ENCODE results near the gene AMPD3. TPM values are rescaled to one million over a fixed set of nuclear protein-coding genes. Genes with fewer than 3 reads are reported as not detected.

Gene AMPD3
- total and polyA plus RNA-seq, 4 donors: 3.8 to 29.0 (median 24.2) TPM

DNA sequence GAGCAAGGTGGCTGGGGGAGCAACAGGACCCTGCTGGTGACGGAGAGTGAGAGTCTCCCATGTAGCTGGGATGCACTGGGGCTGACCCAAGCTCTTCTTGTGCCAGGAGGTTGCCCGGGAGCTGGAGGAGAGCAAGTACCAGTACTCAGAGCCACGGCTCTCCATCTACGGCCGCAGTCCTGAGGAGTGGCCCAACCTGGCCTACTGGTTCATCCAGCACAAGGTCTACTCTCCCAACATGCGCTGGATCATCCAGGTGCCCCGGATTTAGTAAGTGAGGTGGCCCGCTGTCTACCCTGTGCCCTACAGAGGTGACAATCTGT lies 40.4 kb downstream of the AMPD3 start:
- TF ChIP-seq, protein P1, sequence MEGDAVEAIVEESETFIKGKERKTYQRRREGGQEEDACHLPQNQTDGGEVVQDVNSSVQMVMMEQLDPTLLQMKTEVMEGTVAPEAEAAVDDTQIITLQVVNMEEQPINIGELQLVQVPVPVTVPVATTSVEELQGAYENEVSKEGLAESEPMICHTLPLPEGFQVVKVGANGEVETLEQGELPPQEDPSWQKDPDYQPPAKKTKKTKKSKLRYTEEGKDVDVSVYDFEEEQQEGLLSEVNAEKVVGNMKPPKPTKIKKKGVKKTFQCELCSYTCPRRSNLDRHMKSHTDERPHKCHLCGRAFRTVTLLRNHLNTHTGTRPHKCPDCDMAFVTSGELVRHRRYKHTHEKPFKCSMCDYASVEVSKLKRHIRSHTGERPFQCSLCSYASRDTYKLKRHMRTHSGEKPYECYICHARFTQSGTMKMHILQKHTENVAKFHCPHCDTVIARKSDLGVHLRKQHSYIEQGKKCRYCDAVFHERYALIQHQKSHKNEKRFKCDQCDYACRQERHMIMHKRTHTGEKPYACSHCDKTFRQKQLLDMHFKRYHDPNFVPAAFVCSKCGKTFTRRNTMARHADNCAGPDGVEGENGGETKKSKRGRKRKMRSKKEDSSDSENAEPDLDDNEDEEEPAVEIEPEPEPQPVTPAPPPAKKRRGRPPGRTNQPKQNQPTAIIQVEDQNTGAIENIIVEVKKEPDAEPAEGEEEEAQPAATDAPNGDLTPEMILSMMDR (IDR thresholded peaks at IDR 0.05; ENCODE audit: control extremely low read depth, extremely low read depth): no peak
- no peaks in the 10 kb centered on the region for H3K9me3 ChIP-seq (ENCODE audit: control insufficient read depth in 4 of 4, insufficient read depth in 3 of 4, low read length in 3 of 4)
- H3K9ac ChIP-seq (ENCODE audit: insufficient read depth in 1 of 2, low read length in 2 of 2): no peak overlapping the region
- DNase-seq (no peak), ATAC-seq (ENCODE audit: insufficient read depth, low FRiP score) (no peak)
- WGBS, 2 donors: 95% methylated on average over 8 of the region's 8 CpGs
- no peak overlapping the region for H3K27ac ChIP-seq (ENCODE audit: low read depth in 1 of 2, low read length in 1 of 2)
- peaks cover 0 to 35% (median 4%) of the 10 kb centered on the region in 4 donors for H3K36me3 ChIP-seq (ENCODE audit: control insufficient read depth in 4 of 4, insufficient read depth in 4 of 4, low read length in 4 of 4)
- no peaks in the 10 kb centered on the region for H3K27me3 ChIP-seq (ENCODE audit: control insufficient read depth in 3 of 3, insufficient read depth in 3 of 3, low read length in 2 of 3)
- H3K4me1 ChIP-seq (ENCODE audit: control insufficient read depth in 5 of 5, insufficient read depth in 5 of 5, low read length in 5 of 5): peaks cover 0 to 6% (median 3%) of the 10 kb centered on the region in 5 donors
- H3K4me3 ChIP-seq: no peak overlapping the region

DNA sequence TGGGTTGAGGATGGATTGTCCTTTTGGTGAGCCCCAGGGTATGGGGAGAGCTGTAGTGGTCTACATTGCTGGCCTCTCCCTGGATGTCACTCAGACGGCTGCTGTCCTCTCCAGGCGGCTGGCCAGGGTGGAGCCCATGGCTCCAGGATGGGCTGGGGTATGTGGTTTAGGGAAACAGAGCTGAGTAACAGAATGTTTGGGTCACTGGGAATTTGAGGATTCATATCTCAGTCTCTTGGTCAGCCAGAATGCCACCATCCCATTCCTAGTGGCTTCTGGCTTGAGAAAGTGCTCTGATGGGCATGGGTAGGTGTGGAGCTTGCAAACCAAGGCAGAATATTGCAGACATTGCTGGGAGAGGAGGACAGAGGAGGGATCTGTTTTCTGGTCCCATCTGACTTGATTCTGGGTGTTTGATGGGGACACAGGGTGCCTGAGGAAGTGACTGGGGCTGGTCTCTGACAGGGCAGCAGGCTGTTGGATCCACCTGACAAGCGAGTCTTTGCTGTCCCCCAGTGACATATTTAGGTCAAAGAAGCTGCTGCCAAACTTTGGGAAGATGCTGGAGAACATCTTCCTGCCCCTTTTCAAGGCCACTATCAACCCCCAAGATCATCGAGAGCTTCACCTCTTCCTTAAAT lies 41.4 kb downstream of the AMPD3 start:
- H3K9ac ChIP-seq (ENCODE audit: insufficient read depth in 1 of 2, low read length in 2 of 2): no peak overlapping the region
- peaks cover 0 to 5% (median 0%) of the 10 kb centered on the region in 5 donors for H3K4me1 ChIP-seq (ENCODE audit: control insufficient read depth in 5 of 5, insufficient read depth in 5 of 5, low read length in 5 of 5)
- no peaks in the 10 kb centered on the region for H3K27me3 ChIP-seq (ENCODE audit: control insufficient read depth in 3 of 3, insufficient read depth in 3 of 3, low read length in 2 of 3)
- no peaks in the 10 kb centered on the region for H3K9me3 ChIP-seq (ENCODE audit: control insufficient read depth in 4 of 4, insufficient read depth in 3 of 4, low read length in 3 of 4)
- no peak for DNase-seq
- H3K4me3 ChIP-seq: no peak overlapping the region
- 94 to 95% methylated on average over 4 of the region's 4 CpGs for WGBS, 2 donors
- TF ChIP-seq, protein P1 (IDR thresholded peaks at IDR 0.05; ENCODE audit: control extremely low read depth, extremely low read depth): no peak
- H3K36me3 ChIP-seq (ENCODE audit: control insufficient read depth in 4 of 4, insufficient read depth in 4 of 4, low read length in 4 of 4): peaks cover 0 to 41% (median 4%) of the 10 kb centered on the region in 4 donors
- ATAC-seq (ENCODE audit: insufficient read depth, low FRiP score): no peak
- no peak overlapping the region for H3K27ac ChIP-seq (ENCODE audit: low read depth in 1 of 2, low read length in 1 of 2)

DNA sequence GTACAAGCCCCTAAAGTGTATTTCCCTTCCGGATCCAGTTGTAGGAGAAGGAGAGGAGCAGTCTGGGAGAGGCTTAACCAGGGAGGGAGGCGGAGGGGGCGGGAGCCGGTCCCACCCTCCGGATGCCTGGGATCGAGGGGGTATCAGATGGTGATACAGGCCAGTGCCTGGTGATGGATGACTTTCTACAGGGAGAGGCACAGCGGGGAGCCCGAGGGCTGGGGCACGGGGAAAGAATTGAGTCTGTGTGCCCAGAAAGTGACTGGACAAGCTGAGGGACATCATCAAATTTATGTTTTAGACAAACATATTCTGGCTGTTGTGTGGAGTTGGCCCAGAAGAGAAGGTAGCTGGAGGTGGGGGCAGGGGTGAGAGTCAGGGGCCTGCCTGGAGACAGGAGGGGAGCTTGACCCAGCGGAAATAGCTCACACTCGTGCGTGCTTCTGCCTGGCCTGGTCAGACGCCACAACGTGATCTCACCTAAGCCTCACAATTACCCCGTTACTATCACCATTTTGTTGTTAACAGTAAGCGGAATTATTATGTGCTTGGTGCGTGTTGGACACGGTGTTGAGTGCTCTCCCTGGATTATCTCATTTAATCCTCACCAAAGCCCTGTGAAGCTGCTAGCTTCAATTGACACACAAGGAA lies 42.4 kb downstream of the AMPD3 start:
- Histone ChIP-seq H3K27ac (ENCODE audit: low read depth in 1 of 2, low read length in 1 of 2) (no peak overlapping the region), H3K36me3 (ENCODE audit: control insufficient read depth in 4 of 4, insufficient read depth in 4 of 4, low read length in 4 of 4) (peaks cover 0 to 44% (median 4%) of the 10 kb centered on the region in 4 donors), H3K9ac (ENCODE audit: insufficient read depth in 1 of 2, low read length in 2 of 2) (no peak overlapping the region), H3K4me1 (ENCODE audit: control insufficient read depth in 5 of 5, insufficient read depth in 5 of 5, low read length in 5 of 5) (peaks cover 0 to 5% (median 0%) of the 10 kb centered on the region in 5 donors), H3K9me3 (ENCODE audit: control insufficient read depth in 4 of 4, insufficient read depth in 3 of 4, low read length in 3 of 4) (no peaks in the 10 kb centered on the region), H3K27me3 (ENCODE audit: control insufficient read depth in 3 of 3, insufficient read depth in 3 of 3, low read length in 2 of 3) (no peaks in the 10 kb centered on the region), H3K4me3 (no peak overlapping the region)
- TF ChIP-seq, protein P1 (IDR thresholded peaks at IDR 0.05; ENCODE audit: control extremely low read depth, extremely low read depth): no peak
- ATAC-seq (ENCODE audit: insufficient read depth, low FRiP score) (no peak), DNase-seq (peak in 1 of 3 donors; percentile 53)
- 85 to 87% methylated on average over 18 of the region's 18 CpGs for WGBS, 2 donors
